NK-92 treated with Interleukin-12 subunit alpha and Interleukin-12 subunit beta, amount 100 ng/mL, for 24 hours (cell line): ENCODE measurements around the gene CAMTA2.
"Not testable (repeated sequence)": the region's sequence is repeated elsewhere in the genome, so short reads cannot be mapped to it uniquely, and the experiment has no call there.

Experiments
- DNase-seq: peaks from one replicate; lab custom pipeline; 2025; lab: John Stamatoyannopoulos, UW

The CAMTA2 gene

DNA sequence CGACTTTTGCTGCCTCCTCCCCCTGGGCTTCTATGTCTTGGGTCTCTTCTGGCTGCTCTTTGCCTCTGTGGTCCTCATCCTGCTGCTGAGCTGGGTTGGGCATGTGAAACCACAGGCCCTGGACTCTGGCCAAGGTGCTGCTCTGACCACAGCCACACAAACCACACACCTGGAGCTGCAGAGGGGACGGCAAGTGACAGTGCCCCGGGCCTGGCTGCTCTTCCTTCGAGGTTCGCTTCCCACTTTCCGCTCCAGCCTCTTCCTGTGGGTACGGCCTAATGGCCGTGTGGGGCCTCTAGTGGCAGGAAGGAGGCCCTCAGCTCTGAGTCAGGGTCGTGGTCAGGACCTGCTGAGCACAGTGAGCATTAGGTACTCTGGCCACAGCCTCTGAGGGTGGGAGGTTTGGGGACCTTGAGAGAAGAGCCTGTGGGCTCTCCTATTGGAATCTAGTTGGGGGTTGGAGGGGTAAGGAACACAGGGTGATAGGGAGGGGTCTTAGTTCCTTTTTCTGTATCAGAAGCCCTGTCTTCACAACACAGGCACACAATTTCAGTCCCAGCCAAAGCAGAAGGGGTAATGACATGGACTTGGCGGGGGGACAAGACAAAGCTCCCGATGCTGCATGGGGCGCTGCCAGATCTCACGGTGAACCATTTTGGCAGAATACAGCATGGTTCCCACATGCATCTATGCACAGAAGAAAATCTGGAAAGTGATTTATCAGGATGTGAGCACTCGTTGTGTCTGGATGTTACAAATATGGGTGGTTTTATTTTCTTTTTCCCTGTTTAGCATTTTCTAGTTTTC is 53.1 kb downstream of the CAMTA2 start:
- peak; percentile 18 for DNase-seq

DNA sequence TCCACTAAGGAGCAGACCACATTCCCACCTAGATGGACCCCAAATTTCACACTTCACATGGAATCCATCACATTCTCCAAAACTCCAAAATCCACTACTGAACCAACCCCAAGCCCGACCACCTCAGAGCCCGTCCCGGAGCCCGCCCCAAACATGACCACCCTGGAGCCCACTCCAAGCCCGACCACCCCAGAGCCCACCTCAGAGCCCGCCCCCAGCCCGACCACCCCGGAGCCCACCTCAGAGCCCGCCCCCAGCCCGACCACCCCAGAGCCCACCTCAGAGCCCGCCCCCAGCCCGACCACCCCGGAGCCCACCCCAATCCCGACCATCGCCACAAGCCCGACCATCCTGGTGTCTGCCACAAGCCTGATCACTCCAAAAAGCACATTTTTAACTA is 53.8 kb downstream of the CAMTA2 start:
- DNase-seq = no peak

DNA sequence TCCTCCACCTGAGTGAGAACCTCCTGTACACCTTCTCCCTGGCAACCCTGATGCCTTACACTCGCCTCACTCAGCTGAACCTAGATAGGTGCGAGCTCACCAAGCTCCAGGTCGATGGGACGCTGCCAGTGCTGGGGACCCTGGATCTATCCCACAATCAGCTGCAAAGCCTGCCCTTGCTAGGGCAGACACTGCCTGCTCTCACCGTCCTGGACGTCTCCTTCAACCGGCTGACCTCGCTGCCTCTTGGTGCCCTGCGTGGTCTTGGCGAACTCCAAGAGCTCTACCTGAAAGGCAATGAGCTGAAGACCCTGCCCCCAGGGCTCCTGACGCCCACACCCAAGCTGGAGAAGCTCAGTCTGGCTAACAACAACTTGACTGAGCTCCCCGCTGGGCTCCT is 54.7 kb downstream of the CAMTA2 start:
- no peak for DNase-seq

DNA sequence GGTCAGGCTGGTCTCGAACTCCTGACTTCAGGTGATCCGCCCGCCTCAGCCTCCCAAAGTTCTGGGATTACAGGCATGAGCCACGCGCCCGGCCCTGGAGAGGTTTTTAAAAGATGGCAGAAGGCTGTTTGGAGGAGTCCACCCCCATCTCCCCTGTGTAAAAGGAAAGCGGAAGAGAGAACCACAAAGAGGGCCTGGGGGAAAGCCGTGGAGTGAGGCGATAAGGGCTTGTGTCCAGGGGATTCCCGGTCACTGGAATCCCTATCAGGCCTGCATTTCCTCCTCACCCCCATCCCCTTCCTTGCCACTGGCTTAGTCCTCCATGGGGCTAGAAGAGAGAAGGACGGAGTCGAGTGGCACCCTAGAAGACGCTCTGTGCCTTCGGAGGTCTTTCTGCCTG is 55.5 kb downstream of the CAMTA2 start, which contains the start of gene GP1BA:
Gene GP1BA, plus strand, starts transcription at position 315 of the 400 bp plus-strand sequence. CDS start 328 bp downstream, outside the sequence.
- DNase-seq = no peak

DNA sequence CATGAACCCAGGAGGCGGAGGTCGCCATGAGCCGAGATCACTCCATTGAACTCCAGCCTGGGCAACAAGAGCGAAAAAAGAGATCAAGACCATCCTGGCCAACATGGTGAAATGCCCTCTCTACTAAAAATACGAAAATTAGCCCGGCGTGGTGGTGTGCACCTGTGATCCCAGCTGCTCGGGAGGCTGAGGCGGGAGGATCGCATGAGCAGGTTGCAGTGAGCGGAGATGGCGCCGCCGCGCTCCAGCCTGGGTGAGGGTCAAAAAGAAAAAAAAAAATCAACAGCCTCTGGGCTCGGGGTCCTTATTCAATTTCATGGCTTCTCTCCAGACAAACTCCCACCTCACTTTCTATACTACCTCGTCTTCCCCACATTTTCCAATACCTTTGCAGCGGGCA is 58.6 kb downstream of the CAMTA2 start:
- no peak for DNase-seq

DNA sequence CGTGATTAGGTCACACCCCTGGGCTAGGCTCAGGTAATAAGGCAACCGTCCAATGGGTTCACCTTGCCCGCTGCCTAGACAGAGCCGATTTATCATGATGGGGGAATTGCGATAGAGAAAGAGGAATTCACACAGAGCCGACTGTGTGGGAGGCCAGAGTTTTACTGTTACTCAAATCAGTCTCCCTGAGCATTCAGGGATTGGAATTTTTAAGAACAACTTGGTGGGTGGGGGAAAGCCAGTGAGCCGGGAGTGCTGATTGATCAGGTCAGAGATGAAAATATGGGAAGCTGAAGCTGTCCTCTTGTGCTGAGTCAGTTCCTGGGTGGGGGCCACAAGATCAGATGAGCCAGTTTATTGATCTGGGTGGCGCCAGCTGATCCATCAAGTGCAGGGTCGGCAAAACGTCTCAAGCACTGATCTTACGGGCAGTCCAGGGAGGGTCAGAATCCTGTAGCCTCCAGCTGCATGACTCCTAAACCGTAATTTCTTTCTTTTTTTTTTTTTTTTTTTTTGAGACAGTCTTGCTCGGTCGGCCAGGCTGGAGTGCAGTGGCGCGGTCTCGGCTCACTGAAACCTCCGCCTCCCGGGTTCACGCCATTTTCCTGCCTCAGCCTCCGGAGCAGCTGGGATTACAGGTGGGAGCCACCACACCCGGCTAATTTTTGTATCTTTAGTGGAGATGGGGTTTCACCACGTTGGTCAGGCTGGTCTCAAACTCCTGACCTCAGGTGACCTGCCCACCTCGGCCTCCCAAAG is 60.7 kb downstream of the CAMTA2 start:
- not testable (repeated sequence) for DNase-seq

DNA sequence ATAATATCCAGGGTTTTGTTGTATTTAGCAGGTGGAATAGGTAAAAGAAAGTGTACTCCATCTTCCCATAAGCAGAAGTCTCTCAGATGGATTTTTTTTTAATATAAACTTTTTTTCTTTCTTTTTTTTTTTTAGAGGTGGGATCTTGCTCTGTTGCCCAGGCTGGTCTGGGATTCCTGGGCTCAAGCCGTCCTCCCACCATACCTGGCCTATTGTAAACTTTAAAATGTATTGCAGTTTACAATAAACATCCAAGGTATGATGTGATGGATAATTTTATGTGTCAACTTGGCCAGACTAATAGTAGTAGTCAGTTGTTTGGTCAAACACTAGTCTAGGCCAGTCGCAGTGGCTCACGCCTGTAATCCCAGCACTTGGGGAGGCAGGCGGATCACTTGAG is 66.2 kb downstream of the CAMTA2 start:
- no peak for DNase-seq

DNA sequence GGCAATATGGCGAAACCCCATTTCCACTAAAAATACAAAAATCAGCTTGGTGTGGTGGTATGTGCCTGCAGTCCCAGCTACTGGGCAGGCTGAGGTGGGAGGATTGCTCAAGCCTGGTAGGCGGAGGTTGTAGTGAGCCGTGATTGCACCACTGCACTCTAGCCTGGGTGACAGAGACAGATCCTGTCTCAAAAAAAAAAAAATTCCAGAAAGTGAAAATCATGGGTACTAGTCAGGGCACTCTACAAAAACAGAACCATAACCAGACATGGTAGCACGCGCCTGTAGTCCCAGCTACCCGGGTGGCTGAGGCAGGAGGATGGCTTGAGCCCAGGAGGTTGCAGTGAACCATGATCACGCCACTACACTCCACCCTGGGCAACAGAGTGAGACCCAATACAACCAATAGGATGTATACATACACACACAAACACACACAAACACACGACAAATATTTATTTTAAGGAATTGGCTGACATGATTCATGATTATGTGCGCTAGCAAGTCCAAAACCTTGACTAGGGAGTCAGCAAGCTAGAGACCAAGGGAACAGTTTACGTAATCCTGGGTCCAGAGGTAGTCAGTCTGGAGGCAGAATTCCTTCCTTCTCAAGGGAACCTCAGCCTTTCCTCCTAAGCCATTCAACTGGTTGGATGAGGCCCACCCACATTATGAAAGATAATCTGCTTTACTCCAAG is 67.0 kb downstream of the CAMTA2 start:
- DNase-seq = no peak

DNA sequence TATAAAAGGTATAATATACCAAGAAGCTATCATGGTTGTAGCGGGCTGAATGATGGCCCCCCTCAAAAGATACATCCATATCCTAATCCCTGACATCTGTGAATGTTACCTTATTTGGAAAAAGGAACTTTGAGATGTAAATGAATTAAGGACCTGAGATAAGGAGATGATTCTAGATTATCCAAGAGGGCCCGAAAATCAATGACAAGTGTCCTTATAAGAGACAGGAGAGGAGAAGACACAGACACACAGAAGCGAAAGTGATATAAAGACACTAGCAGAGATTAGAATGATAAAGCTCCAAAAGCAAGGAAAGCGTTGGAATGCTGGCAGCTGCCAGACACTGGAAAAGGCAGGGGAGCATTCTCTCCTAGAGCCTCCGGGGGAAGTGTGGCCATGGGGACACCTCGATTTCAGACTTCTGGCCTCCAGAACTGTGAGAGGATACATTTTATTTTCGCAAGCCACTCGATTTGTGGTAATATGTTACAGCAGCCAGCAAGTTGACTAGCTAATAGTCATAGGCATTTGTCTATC is 67.9 kb downstream of the CAMTA2 start:
- no peak for DNase-seq
